Activated naive CD4-positive, alpha-beta T cell treated with Interleukin-2 at 50 U/mL for 16 hours (primary cell): ENCODE measurements around the gene GREB1.

Experiments
- DNase-seq: peaks from one replicate; pipeline ENCODE4 v3.0.0-alpha.2; 2020

Gene GREB1

GRCh38 chr2:11540148-11540995 is 6.5 kb downstream of the GREB1 start:
- DNase-seq, result no peak

- DNase-seq, result no peak
Observed at GRCh38 chr2:11540996-11541692, 7.3 kb downstream of the GREB1 start.

DNA sequence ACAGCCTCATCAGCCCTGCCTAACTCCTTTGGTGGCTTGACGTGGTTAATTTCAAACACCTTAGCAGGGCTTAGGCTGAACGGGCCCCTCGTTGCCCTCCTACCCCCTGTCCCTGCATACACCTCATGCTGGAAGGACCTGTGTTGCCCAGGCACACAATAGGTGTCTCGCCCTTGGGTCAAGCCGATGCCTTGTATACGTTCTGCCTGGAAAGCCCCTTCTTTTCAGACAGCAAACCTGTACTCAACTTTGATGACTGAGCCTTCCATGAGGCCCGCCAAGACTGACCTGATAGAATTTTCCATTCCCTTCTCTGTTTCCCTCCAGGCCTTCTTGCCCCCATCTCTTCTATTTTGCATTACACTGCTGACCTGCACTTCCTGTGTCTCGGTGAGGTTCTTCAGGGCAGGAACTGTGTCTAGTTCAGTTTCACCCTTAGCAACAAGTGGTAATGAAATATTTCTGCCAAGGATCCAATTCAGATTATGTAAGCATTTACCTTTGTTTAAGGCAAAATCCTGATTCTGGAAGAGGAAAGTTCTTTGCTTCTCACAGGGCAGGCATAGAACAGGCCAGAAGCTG is 7.9 kb downstream of the GREB1 start:
- no peak for DNase-seq

GRCh38 chr2:11542275-11542819 is 8.5 kb downstream of the GREB1 start:
- no peak for DNase-seq

- no peak for DNase-seq
Observed at GRCh38 chr2:11543337-11544216, 9.7 kb downstream of the GREB1 start.

- DNase-seq, result no peak
Observed at GRCh38 chr2:11546072-11546471, 12.2 kb downstream of the GREB1 start.

- no peak for DNase-seq
Observed at GRCh38 chr2:11547912-11548497, 14.2 kb downstream of the GREB1 start.

DNA sequence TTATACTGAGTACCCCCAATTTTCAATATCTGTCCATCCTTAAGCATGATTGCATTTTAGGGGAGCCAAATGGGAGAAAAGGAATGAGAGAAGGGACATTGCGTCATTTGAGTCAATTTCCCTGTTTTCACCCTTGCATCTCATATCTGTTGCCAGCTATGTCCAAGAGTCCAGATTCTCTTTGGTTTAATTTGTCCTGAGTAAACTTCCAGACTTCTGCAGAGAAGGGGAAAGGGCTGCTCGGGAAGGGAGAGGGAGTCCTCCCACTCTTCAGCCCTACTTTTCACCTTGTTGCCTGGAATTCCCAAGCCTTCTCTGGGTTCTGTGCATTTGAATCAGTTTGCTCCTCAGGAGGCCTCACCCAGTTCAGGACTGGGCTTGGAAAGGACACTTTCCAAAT is 16.5 kb downstream of the GREB1 start:
- no peak for DNase-seq

DNA sequence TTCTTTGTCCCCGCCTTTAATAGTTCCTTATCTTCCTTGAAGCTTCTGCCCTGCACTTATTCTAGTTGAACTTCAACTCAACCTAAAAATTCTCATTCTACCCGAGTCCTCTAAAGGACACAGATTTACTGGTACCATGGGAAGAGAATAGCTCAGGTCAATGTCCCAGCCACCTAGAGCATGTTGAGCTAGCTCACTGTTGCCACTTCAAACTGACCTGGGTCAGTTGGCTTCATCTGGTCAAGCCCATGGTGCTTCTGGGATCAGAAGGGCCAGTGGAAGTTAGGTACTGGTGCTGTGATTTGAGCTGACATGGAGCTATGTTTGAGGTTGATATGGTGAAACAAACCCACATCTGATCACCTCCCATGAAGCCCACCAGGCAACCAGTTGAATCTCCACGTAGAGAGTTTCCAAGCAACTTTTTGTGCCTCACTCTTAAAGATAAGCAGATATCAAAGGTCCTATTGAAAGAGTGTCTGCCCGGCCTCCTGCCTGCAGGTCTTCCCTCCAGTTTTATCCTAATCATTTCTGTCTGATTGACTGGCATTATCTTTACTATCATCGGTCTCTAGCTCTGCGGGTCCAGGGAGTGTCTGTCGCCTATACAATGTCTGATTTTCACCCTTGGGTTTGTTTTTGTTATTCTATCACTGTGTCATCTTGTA is 17.2 kb downstream of the GREB1 start:
- no peak for DNase-seq

DNA sequence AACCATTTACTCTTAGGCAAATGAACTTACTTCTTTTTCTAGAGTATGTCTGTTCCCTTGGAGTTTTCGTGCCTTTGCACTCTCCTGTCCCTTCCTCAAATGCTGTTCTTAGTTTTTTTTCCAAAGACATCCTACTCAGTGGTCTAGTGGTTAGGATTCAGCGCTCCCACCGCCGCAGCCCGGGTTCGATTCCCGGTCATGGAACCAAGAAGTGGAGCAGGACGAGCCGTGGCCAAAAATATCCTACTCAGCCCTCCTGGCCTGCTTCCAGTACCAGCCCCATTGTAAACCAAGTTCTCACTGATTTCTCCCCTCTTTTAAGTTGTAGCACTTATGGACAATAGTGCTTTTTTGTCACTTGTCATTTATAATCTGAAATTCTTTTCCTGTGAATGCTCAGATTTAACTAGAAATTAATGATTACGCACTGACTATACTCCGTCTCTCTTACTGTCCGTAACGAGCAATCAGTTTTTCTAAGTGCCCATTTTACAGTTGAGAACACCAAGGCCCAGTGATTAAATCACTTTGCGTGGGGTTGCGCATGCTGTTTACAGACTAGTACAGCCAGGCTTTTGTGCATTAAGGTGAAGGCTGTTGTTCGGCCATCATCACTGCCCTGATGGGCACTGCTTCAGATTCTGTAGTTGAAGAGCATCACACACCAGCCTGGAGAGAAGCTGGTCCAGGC is 17.9 kb downstream of the GREB1 start:
- DNase-seq, result no peak

GRCh38 chr2:11552260-11552638 is 18.4 kb downstream of the GREB1 start:
- DNase-seq, result no peak

DNA sequence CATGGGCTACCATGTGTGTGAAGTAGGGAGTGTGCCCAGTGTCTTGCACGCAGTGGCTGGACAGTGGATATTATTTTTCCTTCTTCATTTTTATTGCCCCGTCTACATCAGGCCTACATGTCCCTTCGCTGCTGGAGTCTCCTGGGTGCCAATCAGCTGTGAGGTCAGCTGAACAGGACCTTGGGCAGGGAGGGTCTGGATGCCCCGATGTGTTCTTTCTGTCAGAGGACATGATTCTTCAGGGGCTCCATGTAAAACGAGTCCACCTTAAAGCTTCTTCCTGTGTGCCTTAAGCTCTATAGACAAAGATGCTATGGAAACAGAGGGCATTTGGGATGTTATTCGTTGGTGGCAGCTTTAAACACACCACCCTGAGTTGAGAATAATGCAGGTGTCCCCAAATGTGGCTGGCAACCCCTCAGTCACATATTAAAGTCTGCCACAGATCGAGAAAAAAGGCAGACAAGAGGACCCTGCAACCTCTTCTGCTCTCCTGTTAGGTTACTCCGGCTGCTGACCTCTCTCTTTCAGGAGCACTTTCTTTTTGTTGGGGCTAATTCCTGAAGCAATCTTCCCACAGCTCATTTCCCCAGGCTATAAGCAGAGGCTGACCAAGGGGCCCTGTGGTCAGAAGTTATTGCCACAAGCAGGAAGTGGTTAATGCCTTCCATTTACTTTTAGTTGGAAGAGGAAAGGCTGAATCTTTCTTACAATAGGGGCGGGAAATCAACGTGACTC is 20.0 kb downstream of the GREB1 start:
- DNase-seq, result no peak

DNA sequence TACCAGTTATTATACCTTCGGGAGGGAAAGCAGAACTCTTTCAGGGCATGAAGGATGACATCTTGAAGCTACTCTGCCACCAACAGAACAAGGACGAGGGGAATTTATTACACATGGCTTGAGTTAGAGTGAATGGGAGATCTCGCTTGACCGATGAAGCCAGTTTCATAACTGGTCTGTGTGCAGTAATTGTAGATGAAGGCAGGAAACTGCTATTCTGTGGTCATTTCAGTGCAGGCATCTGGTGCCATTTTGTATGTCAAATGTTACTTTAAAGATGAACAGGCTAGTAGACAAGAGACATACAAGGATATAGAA is 20.5 kb downstream of the GREB1 start:
- DNase-seq, result no peak

DNA sequence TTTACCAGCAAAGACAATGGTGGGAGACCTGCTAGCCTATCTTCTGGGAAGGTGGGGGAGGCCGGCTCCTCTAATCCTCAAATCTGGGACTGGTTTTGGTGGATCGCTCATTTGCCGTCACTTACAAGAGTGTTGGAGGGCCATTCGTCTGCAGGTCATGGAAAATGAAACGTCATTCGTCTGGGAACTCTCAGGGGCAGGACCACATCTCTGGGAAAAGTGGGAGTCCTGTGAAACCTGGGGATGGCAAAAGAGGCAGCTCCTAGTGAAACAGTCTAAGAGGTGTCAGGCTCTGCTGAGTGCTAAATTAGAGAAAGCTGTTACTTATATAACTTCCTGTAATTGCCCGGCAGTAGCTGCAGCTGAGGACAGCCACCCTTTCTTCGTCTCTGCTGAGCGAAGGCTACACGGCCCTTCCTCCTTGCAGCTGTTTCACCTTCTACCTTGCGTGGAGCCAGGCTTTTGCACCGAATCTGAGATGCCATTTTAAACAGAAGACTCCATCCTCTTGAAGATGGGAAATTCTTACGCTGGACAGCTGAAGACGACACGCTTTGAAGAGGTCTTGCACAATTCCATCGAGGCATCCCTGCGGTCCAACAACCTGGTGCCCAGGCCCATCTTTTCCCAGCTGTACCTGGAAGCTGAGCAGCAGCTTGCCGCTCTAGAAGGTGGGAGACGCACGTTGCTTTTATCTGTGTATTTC is 22.4 kb downstream of the GREB1 start:
- DNase-seq, result no peak

- no peak for DNase-seq
Observed at GRCh38 chr2:11558214-11558886, 24.5 kb downstream of the GREB1 start.

DNA sequence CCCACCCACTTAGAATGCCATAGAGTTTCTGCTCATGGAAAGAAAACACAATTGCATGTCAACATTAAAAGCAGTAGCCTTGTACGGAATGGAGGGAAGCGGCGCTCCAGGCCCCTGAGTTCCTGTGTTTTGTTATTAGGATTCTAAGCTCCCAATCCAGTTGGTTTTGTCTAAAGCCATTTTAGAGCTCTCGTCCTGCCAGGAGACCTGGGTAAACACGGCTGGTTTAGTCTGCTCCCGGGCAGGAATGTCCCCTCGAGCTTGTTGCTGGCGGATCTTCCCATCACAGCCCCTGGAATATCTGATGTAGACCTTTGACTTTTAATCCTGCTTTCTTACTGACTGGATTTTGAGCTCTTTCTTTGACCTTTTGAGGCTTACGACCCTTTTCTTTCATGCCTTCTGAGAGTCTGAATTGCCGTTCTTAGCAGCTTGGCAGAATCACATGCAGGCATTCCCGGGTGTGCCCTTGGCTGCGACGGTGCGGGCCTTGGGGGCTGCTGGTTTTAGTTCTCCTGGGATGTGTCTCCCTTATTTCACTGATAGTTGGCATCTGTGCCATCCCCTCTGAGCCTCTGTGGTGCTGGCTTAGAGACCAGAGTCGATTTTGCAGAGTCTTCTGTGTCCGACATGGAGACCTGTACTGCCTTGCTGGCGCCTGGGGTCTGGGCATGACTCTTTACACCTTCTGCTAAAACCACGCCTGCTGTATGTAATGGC is 25.4 kb downstream of the GREB1 start:
- DNase-seq, result no peak

DNA sequence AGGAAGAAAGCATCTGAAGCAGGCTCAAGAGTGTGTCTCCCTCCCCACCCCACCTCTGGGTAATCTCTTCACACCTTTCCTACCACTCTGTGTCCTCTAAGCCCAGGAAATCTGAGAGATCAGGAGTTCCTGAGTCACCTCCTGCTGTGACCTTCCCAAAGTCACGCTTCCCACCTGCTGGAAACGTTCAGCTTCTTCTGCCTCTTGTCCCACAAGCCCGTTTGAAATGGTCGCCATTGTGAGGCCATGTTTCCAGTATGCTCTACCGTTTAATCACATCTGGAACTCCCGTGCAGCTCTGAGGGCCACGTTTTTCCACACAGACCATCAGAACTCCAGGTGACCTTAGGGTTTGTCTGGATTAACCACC is 25.9 kb downstream of the GREB1 start:
- no peak for DNase-seq

DNA sequence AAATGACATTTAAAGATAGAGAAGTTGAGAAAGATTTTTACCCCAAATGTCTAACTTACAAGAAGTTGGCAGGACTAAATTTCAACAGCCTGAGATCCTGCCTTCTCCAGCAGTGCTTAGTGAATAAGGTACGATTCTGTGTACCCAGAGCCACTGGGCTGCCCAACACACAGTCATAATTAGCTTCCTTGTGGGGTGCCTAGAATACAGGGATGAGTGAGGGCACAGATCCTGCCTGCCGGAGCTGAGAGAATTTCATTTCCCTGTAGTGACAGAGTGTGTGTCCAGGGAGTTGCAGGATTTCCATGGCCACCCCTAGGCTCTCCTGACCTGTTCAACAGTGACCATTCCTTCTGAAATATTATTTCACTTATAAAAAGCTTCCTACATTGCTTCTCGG is 27.0 kb downstream of the GREB1 start:
- DNase-seq, result no peak

GRCh38 chr2:11562011-11562410 is 28.2 kb downstream of the GREB1 start:
- no peak for DNase-seq
